SK-N-SH treated with all-trans-retinoic acid at 6 μM for 48 hours (cell line): Measurements from ENCODE around the gene GINS3.

ENCODE experiments used
- ATAC-seq: fragments of 200-7000 bp; cut with Tn5 transposase; 3 replicates; pipeline ENCODE4 v1.9.1; 2020; ENCODE audit warnings: mild to moderate bottlenecking, moderate library complexity
- ARNTL ChIP-seq: fragments of 450-650 bp; formaldehyde crosslinking; IDR thresholded peaks from 2 replicates; pipeline ENCODE4 v1.5.0; 2020; ENCODE audit warnings: low read depth, mild to moderate bottlenecking, moderate library complexity, borderline replicate concordance
- BACH2 ChIP-seq: fragments of 250-450 bp; sonication (Bioruptor Pico); IDR thresholded peaks from 2 replicates; pipeline ENCODE4 v1.9.0; 2021; ENCODE audit warnings: mild to moderate bottlenecking, borderline replicate concordance
- CREB5 ChIP-seq: fragments of 250-450 bp; sonication (Bioruptor Pico); IDR thresholded peaks from 2 replicates; pipeline ENCODE4 v1.5.1; 2020; ENCODE audit warnings: low read depth, mild to moderate bottlenecking, moderate library complexity
- CSDC2 ChIP-seq: fragments of 250-450 bp; sonication (Bioruptor Pico); IDR thresholded peaks from 2 replicates; pipeline ENCODE4 v1.5.0; 2020; ENCODE audit warnings: mild to moderate bottlenecking, moderate library complexity
- CSRNP3 ChIP-seq: fragments of 250-450 bp; sonication (Bioruptor Pico); IDR thresholded peaks from 2 replicates; pipeline ENCODE4 v1.5.1; 2021; ENCODE audit warnings: mild to moderate bottlenecking, moderate library complexity
- ESRRG ChIP-seq: fragments of 250-450 bp; sonication (Bioruptor Pico); IDR thresholded peaks from 2 replicates; pipeline ENCODE4 v1.6.1; 2021; ENCODE audit warnings: mild to moderate bottlenecking
- GLIS3 ChIP-seq: fragments of 250-450 bp; sonication (Bioruptor Pico); IDR thresholded peaks from 2 replicates; pipeline ENCODE4 v1.5.0; 2020; ENCODE audit warnings: mild to moderate bottlenecking, moderate library complexity
- ISL1 ChIP-seq: fragments of 250-450 bp; sonication (Bioruptor Pico); IDR thresholded peaks from 2 replicates; pipeline ENCODE4 v2.1.2; 2022; ENCODE audit warnings: mild to moderate bottlenecking, moderate library complexity
- OSR1 ChIP-seq: fragments of 250-450 bp; sonication (Bioruptor Pico); IDR thresholded peaks from 2 replicates; pipeline ENCODE4 v1.8.0; 2022; ENCODE audit warnings: moderate library complexity, mild to moderate bottlenecking, inconsistent platforms
- PATZ1 ChIP-seq: fragments of 250-450 bp; sonication (Bioruptor Pico); IDR thresholded peaks from 2 replicates; pipeline ENCODE4 v1.8.0; 2020; ENCODE audit warnings: mild to moderate bottlenecking, moderate library complexity, borderline replicate concordance
- POU6F1 ChIP-seq: fragments of 250-450 bp; sonication (Bioruptor Pico); IDR thresholded peaks from 2 replicates; pipeline ENCODE4 v1.8.0; 2021; ENCODE audit warnings: low read depth, mild to moderate bottlenecking, moderate library complexity, borderline replicate concordance
- PPARA ChIP-seq: fragments of 250-450 bp; sonication (Bioruptor Pico); IDR thresholded peaks from 2 replicates; pipeline ENCODE4 v1.5.0; 2020; ENCODE audit warnings: mild to moderate bottlenecking, borderline replicate concordance
- RARB ChIP-seq: fragments of 250-450 bp; sonication (Bioruptor Pico); IDR thresholded peaks from 2 replicates; pipeline ENCODE4 v1.8.0; 2021; ENCODE audit warnings: mild to moderate bottlenecking, moderate library complexity
- SNAI2 ChIP-seq: fragments of 250-450 bp; sonication (Bioruptor Pico); IDR thresholded peaks from 2 replicates; pipeline ENCODE4 v1.5.0; 2020; ENCODE audit warnings: mild to moderate bottlenecking, moderate library complexity
- TCF4 ChIP-seq: fragments of 250-450 bp; sonication (Bioruptor Pico); IDR thresholded peaks from 2 replicates; pipeline ENCODE4 v1.8.0; 2021; ENCODE audit warnings: mild to moderate bottlenecking, moderate library complexity, borderline replicate concordance
- TOX ChIP-seq: fragments of 250-450 bp; sonication (Bioruptor Pico); IDR thresholded peaks from 2 replicates; pipeline ENCODE4 v1.8.0; 2021; ENCODE audit warnings: mild to moderate bottlenecking, moderate library complexity, borderline replicate concordance
- ZC3H10 ChIP-seq: fragments of 250-450 bp; sonication (Bioruptor Pico); IDR thresholded peaks from 2 replicates; pipeline ENCODE4 v1.5.1; 2021; ENCODE audit warnings: mild to moderate bottlenecking, moderate library complexity
- ZFP3 ChIP-seq: fragments of 250-450 bp; sonication (Bioruptor Pico); IDR thresholded peaks from 2 replicates; pipeline ENCODE4 v1.5.0; 2020; ENCODE audit warnings: mild to moderate bottlenecking, moderate library complexity
- ZFP30 ChIP-seq: fragments of 450-650 bp; formaldehyde crosslinking; IDR thresholded peaks from 2 replicates; pipeline ENCODE4 v1.5.0; 2022; ENCODE audit warnings: mild to moderate bottlenecking, moderate library complexity
- ZNF565 ChIP-seq: fragments of 450-650 bp; formaldehyde crosslinking; conservative IDR thresholded peaks from 2 replicates; pipeline ENCODE4 v1.5.0; 2020; ENCODE audit warnings: low read depth, mild to moderate bottlenecking, moderate library complexity
- ZNF8 ChIP-seq: fragments of 450-650 bp; formaldehyde crosslinking; IDR thresholded peaks from 2 replicates; pipeline ENCODE4 v1.5.0; 2020; ENCODE audit warnings: mild to moderate bottlenecking, moderate library complexity

The GINS3 gene

GRCh38 chr16:58430718-58431117, 38.4 kb downstream of the GINS3 start:
- TF ChIP-seq RARB (CRISPR knock-in tag) (no peak), CREB5 (CRISPR knock-in tag) (no peak), ZNF8 (CRISPR knock-in tag) (no peak), TCF4 (no peak), PATZ1 (CRISPR knock-in tag) (no peak), TOX (no peak), ZNF565 (no peak), ESRRG (CRISPR knock-in tag) (no peak), SNAI2 (no peak), ZC3H10 (CRISPR knock-in tag) (no peak), ZFP3 (CRISPR knock-in tag) (no peak), BACH2 (CRISPR knock-in tag) (no peak), POU6F1 (CRISPR knock-in tag) (no peak), ZFP30 (no peak), ARNTL (CRISPR knock-in tag) (no peak), OSR1 (no peak), GLIS3 (no peak)
- no peak for ATAC-seq

- TF ChIP-seq ZFP3 (CRISPR knock-in tag) (no peak), TCF4 (no peak), TOX (no peak), SNAI2 (no peak), ISL1 (CRISPR knock-in tag) (no peak), PATZ1 (CRISPR knock-in tag) (no peak), ESRRG (CRISPR knock-in tag) (no peak), ZNF565 (no peak), GLIS3 (no peak), ZNF8 (CRISPR knock-in tag) (no peak), ZC3H10 (CRISPR knock-in tag) (no peak), OSR1 (no peak), PPARA (CRISPR knock-in tag) (no peak), ARNTL (CRISPR knock-in tag) (no peak), CSRNP3 (CRISPR knock-in tag) (no peak), ZFP30 (no peak)
Observed at GRCh38 chr16:58433569-58433951, 41.3 kb downstream of the GINS3 start.

GRCh38 chr16:58435779-58436178, 43.5 kb downstream of the GINS3 start:
- no peak for ATAC-seq
- TF ChIP-seq ESRRG (CRISPR knock-in tag) (no peak), TOX (no peak), ZNF565 (no peak), CREB5 (CRISPR knock-in tag) (no peak), ISL1 (CRISPR knock-in tag) (no peak), ARNTL (CRISPR knock-in tag) (no peak), TCF4 (no peak), ZNF8 (CRISPR knock-in tag) (no peak), ZFP3 (CRISPR knock-in tag) (no peak), OSR1 (no peak), PATZ1 (CRISPR knock-in tag) (no peak), CSDC2 (no peak), ZFP30 (no peak), SNAI2 (no peak), PPARA (CRISPR knock-in tag) (no peak), POU6F1 (CRISPR knock-in tag) (no peak)

More at GRCh38 chr16:58433569-58433951, 41.3 kb downstream of the GINS3 start:
- ATAC-seq: no peak
